Stimulated activated naive CD8-positive, alpha-beta T cell treated with anti-CD3 and anti-CD28 coated beads, Interleukin-15, Interleukin-2, amounts not matched to agents 100 ng/mL and 50 ng/mL, for 24 hours (primary cell): ENCODE data around the gene RIPK3.
A peak's percentile ranks its signal among the peaks of the same experiment; 100 is the strongest.

Source experiments
- H3K27ac Mint-ChIP-seq: one replicate; pipeline ENCODE4 v1.8.0; 2021; ENCODE audit warnings: mild to moderate bottlenecking, mixed read lengths
- H3K27me3 Mint-ChIP-seq: one replicate; pipeline ENCODE4 v1.8.0; 2021; ENCODE audit warnings: mixed read lengths
- H3K36me3 Mint-ChIP-seq: one replicate; pipeline ENCODE4 v1.8.0; 2021; ENCODE audit warnings: low read depth, mixed read lengths
- H3K4me1 Mint-ChIP-seq: one replicate; pipeline ENCODE4 v1.8.0; 2021; ENCODE audit warnings: low read depth, mixed read lengths
- H3K4me3 Mint-ChIP-seq: one replicate; pipeline ENCODE4 v1.8.0; 2021; ENCODE audit warnings: mild to moderate bottlenecking, mixed read lengths
- H3K9me3 Mint-ChIP-seq: one replicate; pipeline ENCODE4 v1.8.0; 2021; ENCODE audit warnings: mixed read lengths

RIPK3 gene

DNA sequence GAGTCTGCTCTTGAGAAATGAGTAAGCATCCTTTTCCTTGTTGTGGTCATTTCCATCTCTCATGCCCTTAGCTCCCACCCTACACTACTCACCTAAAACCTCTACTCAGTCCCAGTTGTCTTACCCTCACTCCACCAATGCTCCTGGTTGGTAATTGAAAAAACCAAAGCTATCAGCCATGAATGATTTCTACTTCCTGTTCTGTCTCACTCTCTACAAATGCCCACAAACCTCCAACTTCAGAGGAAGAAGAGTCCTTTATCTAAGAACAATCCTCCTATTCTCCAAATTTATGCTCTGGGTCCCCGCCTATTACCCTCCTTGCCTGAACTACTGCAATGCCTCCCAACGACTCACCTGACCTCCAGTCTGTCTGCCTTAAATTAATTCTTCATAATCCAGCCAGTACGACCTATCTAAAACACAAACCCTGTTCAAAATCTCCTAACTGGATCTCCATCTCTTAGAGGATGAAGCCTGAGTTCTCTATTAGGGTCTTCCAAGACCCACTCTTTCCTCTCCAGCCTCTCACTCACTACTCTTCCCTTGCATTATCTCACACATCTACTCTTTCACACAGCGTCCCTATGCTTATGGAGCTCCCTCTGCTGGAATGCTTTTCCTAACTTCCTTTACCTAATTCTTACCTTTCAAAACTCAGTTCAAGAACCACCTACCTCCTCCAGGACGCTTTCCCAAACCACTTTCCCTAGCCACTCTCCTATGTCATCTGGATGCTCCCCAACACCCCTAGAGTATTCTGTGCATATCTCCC lies 42.4 kb downstream of the RIPK3 start:
- Mint-ChIP-seq H3K4me3 (peak overlapping the region; percentile 14), H3K4me1 (peaks cover 51% of the 10 kb centered on the region), H3K27me3 (no peaks in the 10 kb centered on the region), H3K9me3 (no peaks in the 10 kb centered on the region), H3K27ac (peak overlapping the region; percentile 90), H3K36me3 (peaks cover 43% of the 10 kb centered on the region)

DNA sequence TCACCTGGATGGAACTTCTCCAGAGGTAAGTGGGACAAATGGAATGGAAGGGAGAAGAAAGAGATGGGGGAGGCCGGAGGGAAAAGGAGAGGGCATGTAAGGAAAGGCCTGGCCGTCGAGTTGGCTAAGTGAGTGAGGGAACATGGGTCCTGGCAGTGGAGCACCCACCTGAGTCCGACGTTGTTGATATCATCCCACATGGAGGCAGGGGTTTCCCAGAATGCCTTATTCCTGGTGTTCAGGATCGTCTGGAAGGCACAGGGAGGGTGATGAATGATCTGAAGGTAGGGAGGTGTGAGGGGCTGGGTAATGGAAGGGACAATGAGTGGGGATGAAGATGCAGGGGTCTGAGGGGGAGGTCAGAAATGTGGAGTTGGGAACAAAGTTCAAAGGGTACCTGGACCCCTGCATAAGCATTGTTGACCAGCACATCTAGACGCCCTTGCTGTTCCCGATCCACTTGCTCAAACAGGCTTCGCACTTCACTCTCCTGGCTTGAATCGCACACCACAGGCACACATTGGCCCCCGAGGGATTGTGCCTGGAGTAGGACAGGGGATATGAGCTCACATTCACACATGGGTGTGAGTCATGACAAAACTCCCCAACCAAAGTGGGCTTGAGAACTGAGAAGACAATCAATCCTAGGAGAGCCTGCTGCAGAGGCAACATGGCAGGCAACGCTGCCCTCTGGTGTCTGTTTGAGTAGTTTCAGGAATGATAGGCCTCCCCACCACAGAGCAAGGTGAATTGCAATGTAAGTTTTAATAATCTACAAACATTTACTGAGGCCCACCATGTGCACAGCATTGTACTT lies 43.2 kb downstream of the RIPK3 start:
- Mint-ChIP-seq H3K4me1 (peaks cover 57% of the 10 kb centered on the region), H3K9me3 (no peaks in the 10 kb centered on the region), H3K36me3 (peaks cover 40% of the 10 kb centered on the region), H3K27ac (peak overlapping the region; percentile 90), H3K4me3 (peak overlapping the region; percentile 41), H3K27me3 (no peaks in the 10 kb centered on the region)

DNA sequence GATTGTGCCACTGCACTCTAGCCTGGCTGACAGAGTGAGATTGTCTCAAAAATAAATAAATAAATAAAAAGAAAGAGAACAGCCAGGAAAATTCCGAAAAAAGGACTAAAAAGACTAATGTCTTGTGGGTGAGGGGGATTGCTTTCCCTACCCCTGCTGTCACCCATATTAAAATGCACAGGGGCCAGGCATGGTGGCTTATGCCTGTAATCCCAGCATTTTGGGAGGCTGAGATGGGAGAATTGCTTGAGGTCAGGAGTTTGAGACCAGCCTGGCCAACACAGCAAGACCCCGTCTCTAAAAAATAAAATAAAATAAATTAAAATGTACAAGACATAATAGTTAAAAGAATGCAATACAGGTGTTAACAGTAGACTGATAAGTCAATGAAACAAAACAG lies 46.3 kb downstream of the RIPK3 start:
- Mint-ChIP-seq H3K27ac (no peak overlapping the region), H3K4me1 (peaks cover 59% of the 10 kb centered on the region), H3K4me3 (no peak overlapping the region), H3K9me3 (no peaks in the 10 kb centered on the region), H3K27me3 (no peaks in the 10 kb centered on the region), H3K36me3 (peaks cover 49% of the 10 kb centered on the region)

DNA sequence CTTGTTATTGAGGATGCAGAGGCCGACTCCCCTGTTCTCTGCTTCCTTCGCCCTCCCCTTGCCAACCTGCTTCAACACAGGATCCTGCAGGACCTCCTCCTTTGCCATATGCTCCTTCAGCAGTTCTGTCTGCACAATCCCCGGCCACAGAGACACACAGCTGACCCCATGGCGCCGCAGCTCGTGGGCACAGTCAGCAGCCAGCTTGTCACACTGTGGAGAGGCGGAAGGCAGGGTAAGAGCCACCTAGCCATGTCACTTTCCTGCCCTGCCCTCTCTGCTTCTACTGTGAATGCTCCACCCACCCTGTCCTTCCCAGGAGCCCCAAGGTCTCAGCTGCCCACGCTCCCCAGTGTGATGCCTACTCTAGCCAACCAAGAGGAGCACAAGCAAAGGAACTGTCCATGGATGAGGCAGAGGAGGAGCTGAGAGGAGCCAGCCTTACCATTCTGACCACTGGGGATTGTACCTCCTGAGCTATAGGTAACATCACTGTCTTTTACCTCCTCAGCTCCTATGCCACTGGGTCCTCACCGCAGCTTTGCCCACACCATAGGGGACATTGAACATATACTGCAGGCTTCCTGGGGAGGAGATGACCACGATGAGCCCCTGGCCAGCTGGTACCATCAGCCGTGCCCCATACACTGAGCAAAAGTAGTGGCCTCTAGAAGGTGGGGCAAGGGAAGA lies 47.5 kb downstream of the RIPK3 start:
- H3K27ac Mint-ChIP-seq = no peak overlapping the region
- H3K27me3 Mint-ChIP-seq = no peaks in the 10 kb centered on the region
- H3K9me3 Mint-ChIP-seq = no peaks in the 10 kb centered on the region
- peaks cover 57% of the 10 kb centered on the region for H3K4me1 Mint-ChIP-seq
- peaks cover 49% of the 10 kb centered on the region for H3K36me3 Mint-ChIP-seq
- no peak overlapping the region for H3K4me3 Mint-ChIP-seq

DNA sequence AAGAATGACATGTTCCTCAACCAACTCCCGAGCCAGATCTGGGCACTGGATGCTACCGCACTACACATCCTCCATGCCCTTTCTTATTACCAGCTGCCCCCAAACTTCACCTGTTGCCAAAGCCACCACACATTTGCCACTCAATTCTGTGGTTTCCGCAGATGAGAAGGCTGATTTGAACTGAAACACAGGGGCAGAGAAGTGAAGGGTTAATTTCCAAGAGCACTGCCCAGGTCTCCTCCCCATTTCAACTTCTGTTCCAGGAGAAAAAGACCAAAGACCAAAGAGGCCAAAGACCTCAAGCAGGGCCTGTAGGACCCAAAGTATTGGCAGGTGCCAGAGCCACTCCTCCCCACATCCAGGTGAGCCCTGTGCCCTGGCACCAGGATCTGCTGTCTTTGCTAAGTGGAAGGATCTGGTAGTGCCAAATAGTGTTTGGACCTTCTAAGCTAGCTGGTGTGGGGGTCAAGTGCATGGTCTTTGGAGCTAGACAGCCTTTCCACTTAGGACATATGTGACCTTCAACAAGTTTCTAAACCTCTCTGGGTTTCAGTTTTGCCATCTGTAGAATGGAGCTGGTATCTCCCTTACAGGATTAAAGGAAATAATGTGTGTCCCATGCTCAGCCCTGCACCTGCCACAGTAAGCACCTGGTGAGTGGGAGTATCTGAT lies 48.2 kb downstream of the RIPK3 start:
- Mint-ChIP-seq H3K27ac (no peak overlapping the region), H3K4me3 (no peak overlapping the region), H3K36me3 (peaks cover 46% of the 10 kb centered on the region), H3K27me3 (no peaks in the 10 kb centered on the region), H3K4me1 (peaks cover 50% of the 10 kb centered on the region), H3K9me3 (no peaks in the 10 kb centered on the region)

DNA sequence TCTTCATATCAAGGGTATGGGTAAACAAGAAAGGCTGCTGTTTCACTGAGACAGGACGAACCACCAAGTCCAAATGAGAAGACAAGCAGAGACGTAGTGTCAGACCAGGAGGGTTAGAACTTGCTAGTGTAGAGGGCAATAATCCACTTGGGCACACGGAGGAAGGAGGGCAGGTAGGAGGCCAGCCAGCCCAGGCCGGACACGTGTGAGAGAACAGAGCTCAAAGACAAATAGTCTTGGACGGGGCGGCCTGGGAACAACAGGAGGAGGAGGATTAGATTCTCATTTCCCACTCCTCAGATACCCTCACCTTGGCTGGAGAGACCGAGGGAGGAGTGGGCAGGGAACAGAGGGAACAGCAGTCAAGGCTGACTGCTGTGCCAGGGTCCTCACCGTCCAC lies 49.0 kb downstream of the RIPK3 start:
- no peak overlapping the region for H3K27ac Mint-ChIP-seq
- H3K36me3 Mint-ChIP-seq = peaks cover 38% of the 10 kb centered on the region
- no peaks in the 10 kb centered on the region for H3K9me3 Mint-ChIP-seq
- peaks cover 42% of the 10 kb centered on the region for H3K4me1 Mint-ChIP-seq
- no peak overlapping the region for H3K4me3 Mint-ChIP-seq
- H3K27me3 Mint-ChIP-seq = no peaks in the 10 kb centered on the region

DNA sequence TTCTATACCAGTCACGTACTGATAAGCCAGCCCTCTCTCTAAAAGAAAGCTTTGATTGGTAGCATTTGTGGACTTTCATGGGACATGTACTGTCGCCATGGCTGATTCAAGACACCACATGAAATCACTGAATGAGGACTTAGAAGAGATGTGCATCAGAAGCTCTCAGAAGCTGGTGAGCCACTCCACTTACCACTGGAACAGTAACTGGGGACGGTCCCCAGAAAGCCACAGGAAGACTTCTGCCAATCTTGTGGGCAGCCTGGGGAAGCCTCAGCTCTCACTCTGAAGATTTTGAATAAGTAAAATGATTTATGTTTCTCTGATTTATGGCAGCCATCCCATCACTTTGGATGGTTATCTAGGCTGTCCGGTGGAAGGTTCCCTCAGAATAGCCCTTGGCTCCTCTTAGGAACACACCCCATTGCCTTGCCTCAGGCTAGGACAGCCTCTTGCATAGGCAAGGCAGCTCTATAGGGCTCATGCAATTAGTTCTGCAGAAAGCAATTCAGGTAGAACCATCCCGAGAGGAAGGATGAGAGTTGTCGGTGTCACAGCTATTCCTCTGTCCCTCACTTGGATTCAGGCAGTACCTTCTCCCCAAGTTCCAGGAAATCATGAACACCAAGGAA lies 50.0 kb downstream of the RIPK3 start:
- H3K27ac Mint-ChIP-seq = no peak overlapping the region
- H3K4me3 Mint-ChIP-seq = no peak overlapping the region
- peaks cover 45% of the 10 kb centered on the region for H3K4me1 Mint-ChIP-seq
- no peaks in the 10 kb centered on the region for H3K27me3 Mint-ChIP-seq
- H3K36me3 Mint-ChIP-seq = peaks cover 32% of the 10 kb centered on the region
- no peaks in the 10 kb centered on the region for H3K9me3 Mint-ChIP-seq

DNA sequence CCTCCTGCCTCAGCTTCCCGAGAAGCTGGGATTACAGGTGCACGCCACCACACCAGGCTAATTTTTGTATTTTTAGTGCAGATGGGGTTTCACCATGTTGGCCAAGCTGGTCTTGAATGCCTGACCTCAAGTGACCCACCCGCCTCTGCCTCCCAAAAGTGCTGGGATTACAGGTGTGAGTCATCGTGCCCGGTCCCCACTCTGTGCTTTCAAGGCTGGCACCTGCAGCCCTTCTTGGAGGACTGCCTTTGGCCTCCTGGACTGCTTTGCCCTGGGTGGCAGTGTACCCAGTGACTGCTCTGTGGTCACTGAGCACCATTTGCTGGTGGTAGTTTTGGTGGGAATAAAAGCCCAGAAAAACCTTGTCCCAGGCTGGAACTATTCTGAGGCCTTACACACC lies 52.8 kb downstream of the RIPK3 start:
- Mint-ChIP-seq H3K4me1 (peaks cover 43% of the 10 kb centered on the region), H3K9me3 (no peaks in the 10 kb centered on the region), H3K27ac (no peak overlapping the region), H3K4me3 (no peak overlapping the region), H3K36me3 (peaks cover 17% of the 10 kb centered on the region), H3K27me3 (no peaks in the 10 kb centered on the region)
